Testis (tissue), 2 donors: Measurements from ENCODE around the gene ATP10B.

ENCODE experiments used
- CTCF ChIP-seq, 3 experiments: fragments of 450-650 bp in 2 of 3; fragments of 200-600 bp in 1 of 3; sonication (generic) in 1 of 3; IDR thresholded peaks; one replicate each; pipeline ENCODE4 v1.5.1; 2016 to 2019; ENCODE audit warnings: antibody characterized with exemption in 3 of 3, mild to moderate bottlenecking in 2 of 3, moderate library complexity in 1 of 3
- POLR2A ChIP-seq: fragments of 450-650 bp; IDR thresholded peaks from one replicate; pipeline ENCODE4 v1.6.1; 2017; ENCODE audit warnings: antibody characterized with exemption, mild to moderate bottlenecking, moderate library complexity

- TF ChIP-seq POLR2A (no peak), CTCF (IDR thresholded peaks at IDR 0.05) (no peak)
Observed at GRCh38 chr5:160640406-160640805, 211.6 kb downstream of the ATP10B start.
